AG08396 (cell line): Measurements from ENCODE around the gene TCF25.
A peak's percentile ranks its signal among the peaks of the same experiment; 100 is the strongest.

Source experiments
- DNase-seq: peaks from one replicate; pipeline ENCODE4 v3.0.0; 2012; ENCODE audit warnings: low spot score, mixed read lengths

Gene TCF25

DNA sequence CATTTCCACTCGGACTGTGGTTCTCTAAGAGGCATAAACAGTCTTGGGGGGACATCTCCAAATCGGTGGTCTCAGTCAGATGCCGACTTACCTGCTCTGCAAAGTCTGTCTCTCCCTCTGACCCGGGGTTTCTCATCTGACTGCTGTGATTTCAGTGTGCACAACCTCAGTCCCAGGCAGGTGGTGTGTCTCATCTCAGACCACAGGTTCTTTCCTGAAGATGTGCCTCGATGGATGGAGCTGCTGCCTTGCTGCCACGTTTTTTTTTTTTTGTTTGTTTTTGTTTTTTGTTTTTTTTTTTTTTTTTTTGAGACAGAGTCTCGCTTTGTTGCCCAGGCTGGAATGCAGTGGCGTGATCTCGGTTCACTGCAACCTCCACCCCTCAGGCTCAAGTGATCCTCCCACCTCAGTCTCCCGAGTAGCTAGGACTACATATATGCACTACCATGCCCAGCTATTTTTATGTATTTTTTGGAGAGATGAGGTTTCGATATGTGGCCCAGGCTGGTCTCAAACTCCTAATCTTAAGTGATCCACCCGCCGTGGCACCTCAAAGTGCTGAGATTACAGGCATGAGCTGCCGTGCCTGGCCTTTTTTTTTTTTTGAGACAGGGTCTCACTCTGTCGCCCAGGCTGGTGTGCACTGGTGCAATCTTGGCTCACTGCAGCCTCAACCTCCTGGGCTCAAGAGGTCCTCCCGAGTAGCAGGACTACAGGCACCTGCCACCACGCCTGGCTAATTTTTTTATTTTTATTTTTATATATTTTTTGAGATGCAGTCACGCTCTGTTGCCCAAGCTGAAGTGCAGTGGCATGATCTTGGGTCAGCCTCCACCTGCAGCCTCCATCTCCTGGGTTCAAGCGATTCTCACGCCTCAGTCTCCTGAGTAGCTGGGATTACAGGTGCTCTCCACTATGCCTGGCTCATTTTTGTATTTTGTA, 29.7 kb upstream of the TCF25 start:
- no peak for DNase-seq

DNA sequence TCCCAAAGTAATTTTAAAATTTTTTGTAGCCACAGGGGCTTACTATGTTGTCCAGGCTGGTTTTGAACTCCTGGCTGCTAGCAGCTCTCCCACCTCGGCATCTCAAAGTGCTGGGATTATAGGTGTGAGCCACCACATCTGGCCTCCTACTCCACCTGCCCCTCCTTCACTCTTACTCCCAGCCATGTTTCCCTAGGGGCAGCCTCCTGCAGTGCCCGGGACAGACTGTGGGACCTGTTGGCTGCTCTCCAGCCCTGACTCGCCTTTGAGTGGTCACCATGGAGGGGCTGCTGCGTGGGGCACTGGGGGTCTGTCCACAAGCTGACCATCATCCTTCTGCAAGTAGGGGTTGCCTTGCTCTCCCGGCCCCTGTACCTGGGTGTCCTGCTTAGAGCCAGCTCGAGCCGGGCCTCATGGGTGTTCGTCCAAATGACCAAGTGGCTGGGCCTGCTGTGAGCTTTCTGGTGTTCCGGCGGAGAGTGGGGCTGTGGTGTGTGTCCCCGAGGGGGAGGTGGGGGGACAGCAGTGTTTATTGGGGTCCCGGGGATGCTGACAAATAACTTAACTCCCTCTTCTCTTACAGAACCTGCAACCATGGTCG, 28.6 kb upstream of the TCF25 start:
- no peak for DNase-seq

DNA sequence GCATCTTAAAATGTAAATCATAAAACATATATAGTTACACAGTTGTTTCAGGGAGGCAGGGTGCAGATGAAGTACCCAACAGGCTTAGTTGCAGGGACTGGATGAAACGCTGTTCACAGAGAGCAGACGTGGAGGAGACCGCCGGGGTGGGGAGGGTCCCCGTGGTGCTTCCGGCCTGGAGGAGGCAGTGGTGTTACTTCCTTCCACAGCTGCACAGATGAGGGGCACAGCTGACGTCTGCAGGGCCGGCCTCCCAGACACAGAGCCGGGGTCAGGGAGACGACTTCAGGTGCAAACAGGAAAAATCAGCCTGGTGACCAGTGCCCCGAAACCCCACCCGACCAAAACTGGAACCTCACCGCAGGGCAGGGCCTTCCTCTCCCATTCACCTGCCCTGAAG, 28.0 kb upstream of the TCF25 start:
- DNase-seq = no peak

DNA sequence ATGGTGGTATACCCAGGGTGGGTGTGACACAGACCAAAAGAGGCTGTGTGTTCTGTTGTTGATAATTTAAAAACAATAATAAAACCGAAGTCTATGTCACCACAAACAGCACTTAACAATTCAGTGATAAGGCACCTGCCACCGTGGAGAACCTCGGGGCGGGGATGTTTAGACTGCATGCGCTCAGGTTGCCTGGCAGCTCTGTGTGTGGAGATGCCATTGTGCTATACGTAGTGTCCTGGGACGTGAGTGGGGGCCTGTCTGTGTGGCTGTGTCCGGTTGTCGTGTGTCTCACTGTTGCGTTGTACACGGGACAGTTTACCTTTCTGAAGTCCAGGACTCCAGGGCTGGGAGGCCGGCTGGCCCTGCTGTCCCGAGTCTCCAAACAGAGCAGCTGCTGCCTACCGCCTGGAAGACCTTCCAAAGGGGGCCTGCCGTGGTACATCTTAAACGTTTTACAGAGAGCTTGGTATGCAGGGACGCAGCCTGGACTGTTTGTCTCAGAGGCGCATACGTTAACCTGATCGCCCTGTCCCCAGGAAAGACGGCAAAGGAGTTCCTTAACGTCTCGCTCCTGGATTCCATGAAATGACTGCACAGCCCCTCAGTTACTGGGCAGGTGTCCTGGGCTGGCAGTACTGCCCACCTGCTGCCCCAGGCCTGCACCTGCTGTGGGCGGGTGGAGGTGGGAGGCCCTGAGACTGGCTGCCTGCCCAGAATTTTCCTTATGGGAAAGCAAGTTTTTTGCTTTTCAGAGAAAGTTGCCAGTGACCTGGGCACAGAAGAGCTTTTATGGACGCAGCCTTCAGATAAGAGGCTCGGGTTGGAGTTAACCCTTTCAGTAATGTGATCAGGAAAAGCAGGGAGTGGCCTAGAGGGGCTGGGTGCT, 26.1 kb upstream of the TCF25 start:
- DNase-seq = no peak

DNA sequence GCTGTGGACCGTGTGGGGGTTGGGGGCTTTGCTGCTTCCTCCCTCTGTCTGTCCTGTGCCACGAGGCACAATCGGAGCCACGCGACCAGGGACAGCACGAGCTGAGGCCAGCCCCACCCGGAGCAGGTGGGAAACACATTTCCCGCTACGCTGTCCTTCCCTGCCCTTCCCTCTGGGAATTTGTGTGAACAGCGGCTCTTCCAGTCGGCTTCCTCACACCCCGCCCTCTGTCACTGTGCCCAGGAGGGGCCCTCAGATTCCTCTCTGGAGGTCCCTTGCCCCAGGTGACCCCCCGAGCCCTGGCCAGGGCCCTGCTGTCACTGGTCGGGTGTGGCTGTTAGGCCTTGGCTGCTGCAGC, 25.5 kb upstream of the TCF25 start:
- no peak for DNase-seq

DNA sequence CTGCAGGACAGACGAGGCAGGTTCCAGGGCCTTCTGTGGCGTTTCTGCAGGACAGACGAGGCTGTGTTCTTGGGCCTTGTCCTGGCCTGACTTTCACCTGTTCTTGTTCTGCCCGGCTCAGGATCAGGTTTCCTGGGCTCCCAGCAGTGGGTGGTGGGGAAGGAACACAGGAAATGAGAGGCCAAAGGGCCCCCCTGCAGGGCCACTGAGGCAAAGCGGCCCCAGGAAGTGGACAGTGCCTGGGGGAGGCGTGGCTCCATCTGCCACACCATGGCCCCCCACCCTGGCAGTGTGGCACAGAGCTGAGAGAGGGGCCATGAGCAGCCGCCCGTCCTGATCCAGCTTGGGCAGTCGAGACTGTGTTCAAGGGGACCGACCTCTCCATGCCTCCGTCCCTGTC, 24.4 kb upstream of the TCF25 start:
- DNase-seq = no peak

DNA sequence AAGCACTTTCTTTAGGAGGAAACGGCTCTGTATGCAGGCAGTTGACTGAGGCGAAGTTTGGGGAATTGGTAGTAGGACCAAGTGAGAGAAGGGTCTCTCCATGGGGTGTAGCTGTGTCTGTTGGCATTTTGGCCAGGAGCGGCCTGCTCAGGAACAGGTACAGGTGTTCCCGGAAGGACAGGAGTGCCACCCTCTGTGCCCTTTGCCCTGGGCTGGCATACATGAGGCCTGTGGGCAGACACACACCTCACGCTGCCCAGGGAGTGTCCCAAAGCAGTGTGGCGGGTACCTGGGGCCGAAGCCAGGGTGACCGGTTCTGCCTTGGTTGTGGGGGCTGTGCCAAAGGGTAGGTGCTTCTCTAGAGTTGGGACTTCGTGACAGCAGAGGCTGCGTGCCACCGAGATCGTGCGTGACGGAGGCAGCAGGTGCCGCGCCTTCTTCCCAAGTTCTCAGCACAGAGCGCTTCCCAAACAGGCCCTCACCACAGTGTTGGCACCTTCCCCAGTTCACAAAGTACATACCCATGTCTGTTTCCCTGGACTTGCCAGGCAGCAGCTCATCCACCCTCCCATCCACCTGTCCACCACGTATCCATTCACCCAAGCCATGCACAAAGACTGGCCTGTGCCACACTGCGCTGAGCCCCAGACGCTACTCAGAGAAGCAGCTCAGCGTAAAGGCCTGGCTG, 19.9 kb upstream of the TCF25 start:
- DNase-seq = no peak

DNA sequence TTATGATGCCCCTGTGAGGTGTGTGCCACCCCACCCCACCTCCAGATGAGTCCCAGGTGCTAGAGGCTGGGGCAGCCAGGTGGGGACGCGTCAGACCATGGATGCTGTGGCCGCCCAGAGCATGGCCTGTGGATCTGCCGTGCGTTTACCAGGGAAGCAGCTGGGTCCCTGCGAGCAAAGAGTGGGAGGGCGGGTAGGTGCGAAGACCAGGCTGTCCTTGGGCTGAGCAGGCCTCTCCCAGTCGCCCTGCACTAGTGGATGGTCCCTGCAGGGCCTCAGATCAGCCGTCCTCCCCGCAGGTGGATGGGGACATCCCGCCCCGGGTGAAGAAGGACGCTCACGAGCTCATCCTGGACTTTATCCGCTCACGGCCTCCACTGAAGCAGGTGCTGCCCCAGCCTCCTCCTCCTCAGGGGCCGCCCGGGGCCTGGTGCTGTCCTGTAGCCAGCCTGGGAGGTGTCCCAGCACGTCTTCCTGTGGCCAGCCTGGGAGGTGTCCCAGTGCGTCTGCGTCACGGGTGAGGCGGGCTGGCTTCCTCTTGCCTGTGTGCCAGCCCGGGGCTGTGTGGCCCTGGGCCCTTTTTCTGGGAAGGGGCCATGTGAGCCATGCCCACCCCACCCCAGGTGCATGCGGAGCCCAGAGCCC, 18.0 kb upstream of the TCF25 start:
- no peak for DNase-seq

DNA sequence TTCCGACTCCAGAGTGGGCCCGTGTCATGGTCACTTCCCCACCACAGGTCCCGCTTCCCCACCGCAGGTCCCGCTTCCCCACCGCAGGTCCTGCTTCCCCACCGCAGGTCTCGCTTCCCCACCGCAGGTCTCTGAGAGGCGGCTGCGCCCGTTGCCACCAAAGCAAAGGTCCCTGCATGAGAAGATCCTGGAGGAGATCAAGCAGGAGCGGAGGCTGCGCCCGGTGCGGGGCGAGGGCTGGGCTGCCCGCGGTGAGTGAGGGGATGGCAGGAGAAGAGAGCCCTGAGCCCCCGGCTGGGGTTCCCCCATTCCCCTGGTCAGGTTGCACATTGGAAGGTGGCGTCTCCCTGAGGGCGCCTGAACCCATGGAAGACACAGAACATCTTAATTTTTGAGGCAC, 17.4 kb upstream of the TCF25 start:
- DNase-seq = no peak

DNA sequence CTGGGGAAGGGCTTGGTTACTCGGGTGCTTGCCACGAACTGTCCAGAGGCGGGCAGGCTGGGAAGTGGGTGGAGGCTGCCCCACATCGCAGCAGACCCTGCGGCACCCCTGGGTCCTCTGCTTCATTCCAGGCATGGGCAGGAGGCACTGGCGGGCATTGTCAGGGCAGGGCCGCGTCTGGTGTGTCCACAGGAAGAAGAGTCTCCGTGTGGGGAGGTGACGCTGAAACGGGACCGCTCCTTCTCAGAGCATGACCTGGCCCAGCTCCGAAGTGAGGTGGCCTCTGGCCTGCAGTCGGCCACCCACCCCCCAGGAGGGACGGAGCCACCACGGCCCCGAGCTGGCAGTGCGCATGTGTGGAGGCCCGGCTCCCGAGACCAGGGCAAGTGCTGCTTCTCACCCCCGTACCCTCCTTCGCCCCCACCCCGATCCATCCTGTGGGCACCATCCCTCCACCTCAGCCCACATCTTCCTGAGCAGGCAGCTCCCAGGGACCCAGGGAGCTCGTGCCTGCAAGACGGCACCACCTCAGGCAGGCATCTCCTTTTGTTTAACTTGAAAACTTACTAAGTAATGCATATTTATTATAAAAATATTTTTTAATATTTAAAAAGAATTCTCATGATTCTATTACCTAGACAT, 14.3 kb upstream of the TCF25 start:
- no peak for DNase-seq

DNA sequence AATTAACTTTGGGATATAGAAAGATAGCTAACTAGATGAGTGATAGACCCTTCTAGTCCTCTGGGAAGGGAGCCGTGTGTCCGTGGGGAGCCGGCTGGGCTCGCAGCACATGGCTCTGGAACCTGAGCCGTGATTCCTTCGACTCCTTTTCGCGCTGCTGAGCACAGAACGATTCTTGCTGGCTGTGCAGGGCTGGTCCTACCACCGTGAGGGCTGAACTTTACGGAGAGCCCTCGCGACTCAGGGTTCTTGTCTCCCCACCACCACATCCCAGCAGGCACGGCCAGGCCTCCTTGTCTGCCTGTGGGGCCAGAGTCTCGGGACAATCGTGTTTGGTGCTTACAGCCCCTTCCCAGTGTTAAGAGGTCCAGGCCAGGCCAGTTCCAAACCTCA, 13.8 kb upstream of the TCF25 start:
- no peak for DNase-seq

DNA sequence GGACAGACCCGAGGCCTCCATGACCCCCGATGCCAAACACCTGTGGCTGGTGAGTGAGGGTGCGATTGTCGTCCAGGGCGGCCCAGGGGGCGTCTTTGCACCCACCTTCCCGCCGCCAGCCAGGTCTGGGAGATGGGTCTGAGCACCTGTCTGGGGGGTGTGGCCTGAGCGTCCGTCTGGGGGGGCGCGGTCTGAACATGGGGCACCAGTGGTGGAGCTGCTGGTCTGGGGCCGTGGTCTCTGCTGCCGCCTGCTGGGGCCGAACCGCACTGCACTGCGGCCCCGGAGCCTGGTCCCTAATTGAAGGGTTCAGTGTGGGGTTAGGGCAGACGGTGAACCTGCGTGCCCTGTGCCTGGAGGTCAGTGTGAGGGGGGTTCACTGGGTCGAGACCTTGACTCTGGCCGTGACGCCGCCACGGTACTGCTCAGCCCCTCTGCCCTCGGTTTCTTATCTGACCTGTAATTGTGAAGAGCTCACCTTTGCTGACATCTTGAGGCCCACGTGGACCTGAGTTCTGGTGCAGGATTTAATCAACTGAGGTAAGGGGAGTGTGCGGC, 12.6 kb upstream of the TCF25 start:
- peak; percentile 92 for DNase-seq

DNA sequence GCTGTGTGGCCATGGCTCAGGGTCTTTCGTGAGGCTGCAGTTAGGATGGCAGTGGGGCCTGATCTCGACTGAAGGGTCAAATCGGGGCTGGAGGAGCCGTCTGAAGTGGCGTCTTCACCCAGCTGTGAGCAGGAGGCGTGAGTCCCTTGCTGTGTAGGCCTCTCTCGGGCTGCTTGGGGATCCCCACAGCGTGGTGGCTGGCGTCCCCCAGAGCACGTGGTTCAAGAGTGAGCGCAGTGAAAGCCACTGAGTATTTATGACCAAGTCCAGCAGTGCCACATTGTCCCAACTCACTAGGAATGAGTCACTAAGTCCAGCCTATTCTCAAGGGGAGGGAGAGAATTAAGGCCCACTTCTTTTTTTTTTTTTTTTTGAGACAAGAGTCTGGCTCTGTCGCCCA, 11.7 kb upstream of the TCF25 start:
- DNase-seq = no peak

DNA sequence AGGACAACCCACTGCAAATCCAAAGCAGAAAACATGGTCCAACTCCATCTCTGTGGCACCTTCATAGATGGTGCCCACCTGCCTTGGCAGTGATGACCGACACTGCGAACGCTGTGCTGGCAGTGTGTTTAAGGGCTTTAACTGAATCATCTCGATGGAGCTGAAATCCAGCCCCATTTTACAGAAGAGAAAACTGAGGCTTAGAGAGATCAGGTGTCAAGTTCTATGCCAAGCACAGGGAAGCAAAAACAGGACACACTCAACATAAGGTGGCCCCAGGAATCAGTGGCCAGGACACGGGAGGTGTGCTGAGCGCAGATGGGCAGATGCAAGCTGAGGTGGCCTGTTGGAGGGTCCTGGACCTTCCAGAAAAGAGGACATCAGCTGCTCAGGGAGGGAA, 10.7 kb upstream of the TCF25 start:
- DNase-seq = no peak

DNA sequence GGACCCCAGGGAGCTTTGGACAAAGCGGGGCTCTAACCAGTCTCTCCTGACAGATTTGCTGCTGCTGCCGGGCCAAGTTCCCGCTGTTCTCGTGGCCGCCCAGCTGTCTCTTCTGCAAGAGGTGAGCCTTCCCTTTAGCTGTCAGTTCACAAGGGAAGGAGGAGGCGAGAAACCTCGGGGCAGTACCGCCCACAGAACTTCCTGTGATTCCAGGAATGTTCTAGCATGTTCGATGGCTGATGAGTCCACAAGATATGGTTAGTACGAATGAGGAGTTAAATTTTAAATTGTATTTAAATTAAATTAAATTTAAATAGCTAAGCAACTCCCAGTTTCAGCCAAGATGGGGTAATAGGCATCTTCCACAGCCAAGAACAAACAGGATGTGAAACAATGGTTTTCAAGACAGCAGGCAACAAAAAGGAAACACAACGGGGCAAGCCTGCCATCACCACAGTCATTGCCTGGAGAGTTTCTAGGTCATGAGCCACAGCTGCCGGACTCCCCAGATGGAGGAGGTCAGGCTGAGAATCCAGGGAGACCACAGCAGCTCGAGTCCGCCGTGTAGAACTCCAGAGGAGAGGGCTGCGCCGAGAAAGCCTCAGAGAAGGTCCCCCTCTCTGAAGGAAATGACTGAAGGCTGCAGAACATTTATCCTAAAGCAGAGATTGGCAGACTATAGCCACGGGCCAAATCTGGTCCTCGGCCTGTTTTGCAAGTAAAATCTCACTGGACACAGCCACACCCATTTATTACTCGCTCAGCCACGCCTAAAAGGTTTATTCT, 9.5 kb upstream of the TCF25 start:
- DNase-seq = no peak

DNA sequence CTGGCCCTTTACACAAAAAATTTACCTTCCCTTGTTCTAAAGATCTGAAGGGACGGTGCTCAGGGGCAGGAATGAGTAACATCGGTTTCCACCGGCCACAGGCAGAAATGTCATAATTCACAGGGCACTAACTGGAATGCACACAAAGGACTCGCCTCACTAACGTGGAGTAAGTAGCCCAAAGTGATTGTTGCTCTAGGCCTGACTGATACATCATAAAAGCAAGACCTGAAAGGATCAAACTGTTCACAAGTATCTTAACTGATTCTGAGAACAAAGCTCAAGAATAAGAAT, 8.9 kb upstream of the TCF25 start:
- peak; percentile 29 for DNase-seq

DNA sequence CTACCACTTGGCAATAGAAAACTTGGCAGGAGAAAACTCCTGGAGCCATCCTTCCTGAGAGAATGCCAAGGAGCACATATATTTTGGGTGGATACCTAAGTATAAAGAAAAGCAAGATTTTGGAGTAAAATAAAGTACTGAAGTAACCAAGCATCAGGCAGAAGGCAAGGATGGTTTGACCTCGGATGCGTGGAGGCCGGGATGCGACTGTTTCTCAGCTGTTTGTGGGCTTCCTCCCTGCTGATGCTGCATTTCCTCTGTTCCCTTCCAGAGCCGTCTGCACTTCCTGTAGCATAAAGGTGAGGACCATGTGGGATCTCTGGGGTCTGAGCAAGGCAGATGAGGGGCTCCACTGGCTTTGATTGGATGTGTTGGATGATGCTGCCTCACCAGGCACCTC, 5.5 kb upstream of the TCF25 start:
- no peak for DNase-seq

DNA sequence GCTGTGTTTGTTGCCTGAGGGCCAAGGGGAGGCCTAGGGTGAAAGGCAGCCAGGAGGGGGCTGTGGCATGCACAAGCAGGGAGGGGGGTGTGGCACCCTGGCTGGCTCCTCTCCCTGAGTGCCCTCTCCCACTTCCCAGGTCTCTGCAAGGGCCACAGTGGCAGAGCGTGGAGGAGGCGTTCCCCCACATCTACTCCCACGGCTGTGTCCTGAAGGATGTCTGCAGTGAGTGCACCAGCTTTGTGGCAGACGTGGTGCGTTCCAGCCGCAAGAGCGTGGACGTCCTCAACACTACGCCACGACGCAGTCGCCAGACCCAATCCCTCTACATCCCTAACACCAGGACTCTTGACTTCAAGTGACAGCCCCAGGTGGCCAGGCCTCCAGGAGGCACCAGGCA, 3.5 kb upstream of the TCF25 start:
- no peak for DNase-seq

DNA sequence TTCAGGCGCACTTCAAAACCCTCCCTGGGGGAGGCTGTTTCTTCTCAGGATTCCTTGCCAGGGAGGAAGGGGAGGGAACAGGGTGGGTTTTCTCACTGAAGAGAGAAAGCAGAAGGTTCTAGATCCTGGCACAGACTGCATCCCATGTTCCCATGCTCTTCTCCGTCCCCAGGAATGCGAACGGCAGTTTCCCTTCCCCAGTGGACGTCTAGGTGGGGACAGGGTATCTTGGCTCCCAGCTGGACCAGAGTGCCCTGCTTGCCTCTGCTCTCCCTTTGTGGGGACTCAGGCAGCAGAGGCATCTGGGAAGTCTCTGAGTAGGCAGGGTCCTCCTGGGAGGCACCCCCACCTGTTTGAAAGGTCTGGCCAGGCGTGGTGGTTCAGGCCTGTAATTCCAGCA, 3.0 kb upstream of the TCF25 start:
- DNase-seq = no peak

DNA sequence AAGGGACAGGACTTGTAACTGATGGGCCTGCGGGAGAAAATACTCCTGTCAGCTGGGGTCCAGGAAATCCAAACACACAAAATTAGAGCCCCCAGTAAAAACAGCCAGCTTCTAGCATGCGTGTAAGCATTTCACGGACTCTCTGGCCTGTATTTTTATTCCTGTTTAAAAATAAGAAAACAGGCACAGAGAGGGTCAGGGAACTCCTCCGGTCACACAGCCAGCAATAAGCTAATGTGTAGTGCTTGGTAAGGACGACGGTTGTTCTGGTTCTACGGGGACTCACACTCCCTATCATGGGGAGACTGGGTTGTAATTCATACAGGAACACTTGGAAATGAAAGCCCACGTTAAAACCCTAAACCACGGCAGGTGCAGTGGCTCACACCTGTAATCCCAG, 1.5 kb upstream of the TCF25 start:
- DNase-seq = no peak
